Gastroesophageal sphincter (tissue), 3 donors: ENCODE results near the gene UBE2J2.

Experiments used
- EP300 ChIP-seq: sonication (generic); formaldehyde crosslinking; IDR thresholded peaks from one replicate; pipeline ENCODE4 v1.6.1; 2017; ENCODE audit warnings: antibody characterized with exemption, mild to moderate bottlenecking
- POLR2A ChIP-seq, 2 donors: fragments of 450-650 bp; IDR thresholded peaks; one replicate each; pipeline ENCODE4 v1.6.1; 2017; ENCODE audit warnings: antibody characterized with exemption in 2 of 2, mild to moderate bottlenecking in 2 of 2, moderate library complexity in 1 of 2
- POLR2AphosphoS5 ChIP-seq: sonication (generic); formaldehyde crosslinking; IDR thresholded peaks from one replicate; pipeline ENCODE4 v1.6.1; 2017; ENCODE audit warnings: antibody characterized with exemption
- TF ChIP-seq, protein P1 (sequence below), 4 experiments: fragments of 200-600 bp in 2 of 4; fragments of 450-650 bp in 2 of 4; sonication (generic) in 1 of 4; IDR thresholded peaks; one replicate each; pipeline ENCODE4 v1.5.1; 2017 to 2019; ENCODE audit warnings: antibody characterized with exemption in 4 of 4, mild to moderate bottlenecking in 2 of 4, moderate library complexity in 2 of 4

GRCh38 chr1:1299686-1300351 lies 26.2 kb upstream of the UBE2J2 start:
- TF ChIP-seq POLR2AphosphoS5 = no peak
- TF ChIP-seq, protein P1, sequence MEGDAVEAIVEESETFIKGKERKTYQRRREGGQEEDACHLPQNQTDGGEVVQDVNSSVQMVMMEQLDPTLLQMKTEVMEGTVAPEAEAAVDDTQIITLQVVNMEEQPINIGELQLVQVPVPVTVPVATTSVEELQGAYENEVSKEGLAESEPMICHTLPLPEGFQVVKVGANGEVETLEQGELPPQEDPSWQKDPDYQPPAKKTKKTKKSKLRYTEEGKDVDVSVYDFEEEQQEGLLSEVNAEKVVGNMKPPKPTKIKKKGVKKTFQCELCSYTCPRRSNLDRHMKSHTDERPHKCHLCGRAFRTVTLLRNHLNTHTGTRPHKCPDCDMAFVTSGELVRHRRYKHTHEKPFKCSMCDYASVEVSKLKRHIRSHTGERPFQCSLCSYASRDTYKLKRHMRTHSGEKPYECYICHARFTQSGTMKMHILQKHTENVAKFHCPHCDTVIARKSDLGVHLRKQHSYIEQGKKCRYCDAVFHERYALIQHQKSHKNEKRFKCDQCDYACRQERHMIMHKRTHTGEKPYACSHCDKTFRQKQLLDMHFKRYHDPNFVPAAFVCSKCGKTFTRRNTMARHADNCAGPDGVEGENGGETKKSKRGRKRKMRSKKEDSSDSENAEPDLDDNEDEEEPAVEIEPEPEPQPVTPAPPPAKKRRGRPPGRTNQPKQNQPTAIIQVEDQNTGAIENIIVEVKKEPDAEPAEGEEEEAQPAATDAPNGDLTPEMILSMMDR (IDR thresholded peaks at IDR 0.05) = no peak
- TF ChIP-seq POLR2A (IDR thresholded peaks at IDR 0.05) = no peak
- no peak for TF ChIP-seq EP300
